Measurements from ENCODE around the gene PAIP2B. TPM values are rescaled to one million over a fixed set of nuclear protein-coding genes. Genes with fewer than 3 reads are reported as not detected.
"Not testable (repeated sequence)": the region's sequence is repeated elsewhere in the genome, so short reads cannot be mapped to it uniquely, and the experiment has no call there.

Gene PAIP2B
- total RNA-seq, 4 donors from 2014 or later = 20.1 to 29.8 (median 23.1) TPM

DNA sequence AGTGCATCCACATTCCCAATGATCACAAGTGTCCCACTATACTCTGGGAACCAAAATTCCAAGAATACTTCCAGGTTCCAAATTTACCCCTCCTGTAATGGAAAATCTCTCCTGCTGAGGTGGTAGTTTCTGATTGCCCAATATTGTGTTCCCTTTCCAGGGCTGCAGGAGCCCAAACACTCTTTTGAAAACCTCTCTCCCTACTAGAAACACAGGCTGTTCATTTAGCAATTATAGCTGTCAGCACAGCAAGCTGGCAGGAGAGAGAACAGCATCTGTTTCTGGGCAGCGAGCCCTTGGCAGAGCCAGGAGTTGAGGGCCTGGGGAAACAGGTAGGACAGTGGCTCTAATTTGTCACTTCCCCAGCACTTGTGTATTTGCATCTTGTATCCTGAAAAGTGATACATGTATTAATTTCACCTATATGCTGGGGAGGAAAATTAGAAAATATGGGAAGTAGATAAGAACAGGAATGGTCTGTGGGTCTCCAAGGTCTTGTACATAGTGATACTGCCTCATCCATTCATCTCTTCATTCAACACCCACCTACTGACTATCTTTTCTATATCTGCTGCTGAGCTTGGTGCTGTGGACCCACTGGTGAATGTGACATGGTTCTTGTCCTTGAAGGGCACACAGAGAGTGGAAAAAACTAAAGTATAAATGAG is 16.9 kb upstream of the PAIP2B start:
- H3K4me3 ChIP-seq (ENCODE audit: low read depth, poor library complexity, severe bottlenecking) = no peak overlapping the region
- DNase-seq (ENCODE audit: low spot score in 2 of 2) = no peak
- 0 to 33% methylated on average over 1 of the region's 1 CpG for WGBS, 2 donors
- TF ChIP-seq CTCF (IDR thresholded peaks at IDR 0.05) (no peak), POLR2A (IDR thresholded peaks at IDR 0.05) (no peak)
- intact Hi-C loops (cut with DNase I; ENCODE audit: low total_unique reads) = no loop called here

DNA sequence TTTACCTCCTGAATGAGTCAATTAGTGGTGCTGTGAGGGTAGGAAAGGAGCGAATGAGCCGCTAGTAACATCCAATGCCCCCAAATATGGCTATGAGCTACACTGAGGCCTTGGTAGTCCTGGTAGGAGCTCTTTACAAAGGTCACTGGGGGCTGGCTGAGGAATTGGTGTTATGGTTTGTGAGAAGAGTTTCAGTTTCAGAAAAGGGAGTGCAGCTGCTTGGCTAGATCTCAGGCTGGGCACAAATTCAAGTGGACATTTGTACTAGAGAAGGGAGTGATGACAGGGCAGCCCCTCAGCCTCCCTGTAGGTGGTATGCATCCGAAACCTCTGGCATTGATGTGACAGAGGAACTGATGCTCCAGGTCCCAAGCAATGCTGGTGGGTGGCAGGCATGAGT is 13.9 kb upstream of the PAIP2B start:
- no peak for TF ChIP-seq CTCF (IDR thresholded peaks at IDR 0.05)
- no peak for TF ChIP-seq POLR2A (IDR thresholded peaks at IDR 0.05)

GRCh38 chr2:71238089-71238488 is 11.2 kb upstream of the PAIP2B start:
- intact Hi-C loops (cut with DNase I; ENCODE audit: low total_unique reads) = no loop called here
- TF ChIP-seq POLR2A (IDR thresholded peaks at IDR 0.05) (no peak), CTCF (IDR thresholded peaks at IDR 0.05) (no peak)
- H3K4me3 ChIP-seq (ENCODE audit: low read depth, poor library complexity, severe bottlenecking) = no peak overlapping the region
- DNase-seq (ENCODE audit: low spot score in 2 of 2) = no peak

More for the DNA sequence above, 13.9 kb upstream of the PAIP2B start:
- intact Hi-C loops (cut with DNase I; ENCODE audit: low total_unique reads) = no loop called here
- WGBS, 2 donors = 81 to 99% methylated on average over 3 of the region's 3 CpGs
- no peak for DNase-seq (ENCODE audit: low spot score in 2 of 2)
- H3K4me3 ChIP-seq (ENCODE audit: low read depth, poor library complexity, severe bottlenecking) = no peak overlapping the region

DNA sequence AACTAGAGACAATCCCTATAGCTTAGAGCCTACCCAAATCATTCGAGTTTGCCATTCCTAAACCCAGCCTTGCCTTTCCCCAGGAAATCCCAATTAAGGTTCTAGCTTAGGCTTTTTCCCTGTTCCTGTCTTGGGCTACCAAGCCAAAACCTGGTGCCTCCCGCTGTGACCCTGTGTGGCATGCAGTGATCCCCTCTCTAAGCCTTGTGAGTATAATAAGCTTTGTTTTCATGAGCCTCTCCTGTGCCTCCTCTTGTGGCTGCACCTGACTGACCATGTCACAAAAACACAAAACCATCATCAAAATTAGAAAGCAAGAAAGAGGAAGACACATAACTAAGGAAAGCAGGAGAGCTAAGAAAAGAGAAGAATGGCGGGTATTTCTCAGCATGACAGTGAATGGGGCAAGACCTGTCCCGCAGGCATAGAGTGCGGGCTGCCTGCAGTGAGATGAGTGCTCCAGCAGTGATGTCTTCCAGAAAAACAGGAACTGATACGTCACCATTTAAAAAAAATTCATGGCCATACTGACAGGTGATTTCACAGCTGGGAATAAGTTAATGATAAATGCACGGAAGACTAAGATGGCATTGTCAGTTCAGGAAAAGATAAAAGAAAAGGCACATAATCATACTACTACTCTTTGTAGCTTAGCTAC is 9.2 kb upstream of the PAIP2B start:
- H3K4me3 ChIP-seq (ENCODE audit: low read depth, poor library complexity, severe bottlenecking) = no peak overlapping the region
- no peak for DNase-seq (ENCODE audit: low spot score in 2 of 2)
- 46 to 50% methylated on average over 7 of the region's 7 CpGs for WGBS, 2 donors
- TF ChIP-seq CTCF (IDR thresholded peaks at IDR 0.05) (no peak), POLR2A (IDR thresholded peaks at IDR 0.05) (no peak)
- intact Hi-C loops (cut with DNase I; ENCODE audit: low total_unique reads) = no loop called here

DNA sequence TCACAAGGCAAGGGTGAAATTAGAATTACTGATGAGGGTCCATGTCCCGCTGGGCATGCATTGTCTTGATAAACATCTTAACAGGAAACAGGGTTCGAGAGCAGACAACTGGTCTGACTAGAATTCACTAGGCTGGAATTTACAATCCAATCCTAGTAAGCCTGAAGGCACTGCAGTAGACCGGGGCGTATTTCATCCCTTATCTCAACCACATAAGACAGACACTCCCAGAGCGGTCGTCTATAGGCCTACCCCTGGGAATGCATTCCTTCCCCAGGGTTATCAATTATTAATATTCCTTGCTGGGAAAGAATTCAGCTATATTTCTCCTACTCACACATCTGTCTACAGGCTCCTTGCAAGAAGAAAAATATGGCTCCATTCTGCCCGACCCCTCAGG is 6.2 kb upstream of the PAIP2B start:
- 67 to 73% methylated on average over 7 of the region's 7 CpGs for WGBS, 2 donors
- H3K4me3 ChIP-seq (ENCODE audit: low read depth, poor library complexity, severe bottlenecking); DNase-seq (ENCODE audit: low spot score in 2 of 2); intact Hi-C loops (cut with DNase I; ENCODE audit: low total_unique reads): not testable (repeated sequence)

DNA sequence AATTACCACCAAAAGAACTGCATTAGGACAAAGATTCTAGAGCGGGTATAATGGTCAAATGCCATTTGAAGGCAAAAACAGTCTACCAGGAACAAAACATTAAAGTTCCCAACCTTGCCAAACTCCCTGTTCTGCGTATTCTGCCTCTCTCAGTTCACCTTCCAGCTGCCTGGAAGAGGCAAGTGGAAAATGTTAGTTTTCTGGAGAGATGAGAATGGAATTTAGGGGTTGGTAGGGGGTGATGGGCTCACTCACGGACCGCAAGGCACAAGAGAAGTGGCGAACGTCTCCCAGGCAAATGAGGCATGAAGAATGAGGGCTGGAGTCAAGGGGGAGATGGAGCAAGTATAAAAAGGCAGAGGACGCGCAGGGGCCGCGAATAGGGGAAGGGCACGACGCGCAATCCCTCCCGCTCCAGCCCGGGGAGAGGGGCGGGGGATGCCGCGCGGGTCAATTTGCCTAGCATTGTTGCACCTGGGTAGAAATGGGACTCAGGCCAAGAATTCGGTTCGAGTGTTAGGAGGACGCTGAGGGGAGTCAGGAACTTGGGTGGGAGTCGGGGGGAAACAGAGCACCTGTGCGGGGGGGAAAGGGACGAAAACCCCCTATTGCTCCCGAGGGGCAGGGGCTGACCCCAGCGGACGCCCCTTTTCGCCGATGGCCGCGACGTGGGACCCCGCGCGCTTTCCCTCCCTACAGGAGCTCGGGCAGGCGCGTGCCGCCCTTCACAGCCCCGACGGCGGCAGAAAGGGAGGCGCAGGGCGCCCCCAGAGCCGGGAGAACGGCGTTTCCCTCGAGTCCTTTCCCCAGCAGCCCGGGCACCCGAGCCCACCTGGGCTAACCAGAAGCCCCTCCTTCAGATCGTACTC is 573 bp downstream of the PAIP2B start:
- no peak for TF ChIP-seq POLR2A (IDR thresholded peaks at IDR 0.05)
- TF ChIP-seq CTCF (IDR thresholded peaks at IDR 0.05) = no peak
- intact Hi-C loops (cut with DNase I; ENCODE audit: low total_unique reads) = no loop called here
- H3K4me3 ChIP-seq (ENCODE audit: low read depth, poor library complexity, severe bottlenecking) = peak overlapping the region; percentile 47
- peak; percentile 33 to 84 for DNase-seq (ENCODE audit: low spot score in 2 of 2)
- 1% methylated on average over 48 to 52 of the region's 52 CpGs for WGBS, 2 donors
